Keratinocyte (primary cell): Measurements from ENCODE around the gene PTPRU. TPM values are rescaled to one million over a fixed set of nuclear protein-coding genes. Genes with fewer than 3 reads are reported as not detected.
A peak's percentile ranks its signal among the peaks of the same experiment; 100 is the strongest.

Source experiments
- DNase-seq: peaks from one replicate; pipeline ENCODE4 v3.0.0-alpha.2; 2011; ENCODE audit warnings: low read depth, missing footprints, low spot score
- FAIRE-seq: peaks from 2 replicates; lab custom pipeline; 2011; peaks lifted over from hg19 to GRCh38; lab: Jason Lieb, UNC
- H2AFZ ChIP-seq: 2 replicates; pipeline ENCODE4 v1.6.0; 2012; ENCODE audit warnings: low read length, control low read depth, inconsistent platforms; ENCODE audit not compliant: control insufficient read depth
- H3K27ac ChIP-seq: 2 replicates; pipeline ENCODE4 v1.5.1; 2011; ENCODE audit warnings: low read length; ENCODE audit not compliant: control insufficient read depth, insufficient read depth
- H3K27me3 ChIP-seq: 3 replicates; pipeline ENCODE4 v1.6.0; 2011; ENCODE audit warnings: low read length; ENCODE audit not compliant: control insufficient read depth, insufficient read depth; ENCODE audit errors: extremely low read depth
- H3K36me3 ChIP-seq, 2 experiments: 2 replicates in 1 of 2; 3 replicates in 1 of 2; pipeline ENCODE4 v1.5.1; 2011; ENCODE audit warnings: low read length in 2 of 2, mild to moderate bottlenecking in 1 of 2; ENCODE audit not compliant: control insufficient read depth in 2 of 2, insufficient read depth in 2 of 2; ENCODE audit errors: extremely low read depth in 1 of 2
- H3K4me1 ChIP-seq: 3 replicates; pipeline ENCODE4 v1.5.1; 2011; ENCODE audit warnings: low read length; ENCODE audit not compliant: control insufficient read depth, insufficient read depth; ENCODE audit errors: extremely low read depth
- H3K4me2 ChIP-seq: 3 replicates; pipeline ENCODE4 v1.6.0; 2011; ENCODE audit warnings: low read depth, low read length; ENCODE audit not compliant: control insufficient read depth, insufficient read depth; ENCODE audit errors: extremely low read depth
- H3K4me3 ChIP-seq, 3 experiments: fragments of 200-600 bp in 1 of 3; sonication (generic) in 1 of 3; 2 replicates in 2 of 3; 3 replicates in 1 of 3; pipeline ENCODE4 v1.5.1; 2011 to 2016; ENCODE audit warnings: low read length in 3 of 3, mild to moderate bottlenecking in 3 of 3, control low read depth in 2 of 3, inconsistent platforms in 1 of 3, low read depth in 1 of 3, mixed read lengths in 1 of 3, mixed run types in 1 of 3, moderate library complexity in 1 of 3; ENCODE audit not compliant: control insufficient read depth in 2 of 3, insufficient read depth in 2 of 3; ENCODE audit errors: extremely low read depth in 1 of 3
- H3K79me2 ChIP-seq: 2 replicates; pipeline ENCODE4 v1.6.0; 2012; ENCODE audit warnings: low read length; ENCODE audit not compliant: control insufficient read depth, insufficient read depth
- H3K9ac ChIP-seq: 3 replicates; pipeline ENCODE4 v1.6.0; 2011; ENCODE audit warnings: low read length; ENCODE audit not compliant: control insufficient read depth, insufficient read depth; ENCODE audit errors: extremely low read depth
- H3K9me1 ChIP-seq: 3 replicates; pipeline ENCODE4 v1.6.0; 2011; ENCODE audit warnings: low read length; ENCODE audit not compliant: control insufficient read depth, insufficient read depth; ENCODE audit errors: extremely low read depth
- H3K9me3 ChIP-seq: 2 replicates; pipeline ENCODE4 v1.5.1; 2012; ENCODE audit warnings: low read depth, low read length; ENCODE audit not compliant: control insufficient read depth
- H4K20me1 ChIP-seq: 3 replicates; pipeline ENCODE4 v1.6.0; 2011; ENCODE audit warnings: low read length; ENCODE audit not compliant: control insufficient read depth, insufficient read depth; ENCODE audit errors: extremely low read depth
- EZH2 ChIP-seq: IDR thresholded peaks from one replicate; pipeline ENCODE4 v1.6.1; 2012; ENCODE audit warnings: inconsistent platforms, mild to moderate bottlenecking, low read length, moderate library complexity
- dilution Hi-C: fragments of 300-500 bp; cut with MboI; formaldehyde crosslinking; loops from one replicate; pipeline ENCODE4 v1.7.0; 2020; ENCODE audit warnings: low sequenced_read_pairs; ENCODE audit not compliant: extremely low pct_ligation_motif_present
- polyA plus RNA-seq, 5 experiments: library from polyadenylated mRNA; depleted of rRNA in 3 of 5; stranded (reverse) in 3 of 5; stranded (forward) in 1 of 5; unstranded in 1 of 5; fragments of >200 nt; gene quantifications; 1 replicate in 1 of 5; 2 replicates in 3 of 5; 3 replicates in 1 of 5; pipeline versions ENCODE4 v1.2.1 to v1.2.3, GENCODE V29; 2011 to 2012; ENCODE audit warnings: missing spikeins in 2 of 5, low read depth in 1 of 5, low replicate concordance in 1 of 5
- TF ChIP-seq, protein P1 (sequence below), 3 experiments: IDR thresholded peaks in 1 of 3; conservative IDR thresholded peaks in 1 of 3; optimal IDR thresholded peaks in 1 of 3; 2 replicates in 2 of 3; 3 replicates in 1 of 3; pipeline versions ENCODE3 to v1.5.1; 2011; ENCODE audit warnings: low read length in 3 of 3, mild to moderate bottlenecking in 3 of 3, moderate library complexity in 2 of 3, control low read depth in 1 of 3, inconsistent platforms in 1 of 3; ENCODE audit not compliant: insufficient read depth in 2 of 3; ENCODE audit errors: extremely low read depth in 1 of 3

PTPRU gene
- polyA plus RNA-seq, 1 donor (not counting 4 experiments of a cell fraction or from before 2014, with no cell fraction given), result 4.3 TPM

DNA sequence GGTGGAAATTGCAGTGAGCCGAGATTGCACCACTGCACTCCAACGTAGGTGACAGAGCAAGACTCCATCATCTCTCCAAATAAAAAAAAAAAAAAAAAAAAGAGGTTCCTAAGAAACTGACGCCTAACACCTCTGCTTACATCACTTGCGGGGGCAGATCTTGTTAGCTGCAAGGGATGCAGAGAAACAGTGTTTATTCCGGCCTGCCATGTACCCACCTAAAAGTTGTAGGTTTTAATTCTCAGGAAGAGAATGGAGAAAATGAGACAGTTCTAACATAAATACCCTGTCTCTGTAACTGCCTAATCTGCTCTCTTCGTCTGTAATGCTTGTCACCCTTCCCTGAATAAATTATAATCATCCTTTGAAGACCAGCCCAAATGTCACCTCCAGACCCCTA is 45.6 kb upstream of the PTPRU start:
- H4K20me1 ChIP-seq, result no peaks in the 10 kb centered on the region
- H3K4me2 ChIP-seq, result peak overlapping the region; percentile 67
- H3K27me3 ChIP-seq, result no peaks in the 10 kb centered on the region
- peak overlapping the region; percentile 56 for H3K27ac ChIP-seq
- H2AFZ ChIP-seq, result peak overlapping the region; percentile 40
- no peak overlapping the region for H3K4me3 ChIP-seq
- no peaks in the 10 kb centered on the region for H3K9me3 ChIP-seq
- TF ChIP-seq EZH2, result no peak
- H3K79me2 ChIP-seq, result no peaks in the 10 kb centered on the region
- FAIRE-seq (no peak), DNase-seq (no peak)
- peak overlapping the region; percentile 41 for H3K9ac ChIP-seq
- dilution Hi-C loops, result no loop called here
- peaks cover 11% of the 10 kb centered on the region for H3K4me1 ChIP-seq
- no peaks in the 10 kb centered on the region for H3K9me1 ChIP-seq
- peaks cover under 1 to 11% of the 10 kb centered on the region in 2 experiments for H3K36me3 ChIP-seq

DNA sequence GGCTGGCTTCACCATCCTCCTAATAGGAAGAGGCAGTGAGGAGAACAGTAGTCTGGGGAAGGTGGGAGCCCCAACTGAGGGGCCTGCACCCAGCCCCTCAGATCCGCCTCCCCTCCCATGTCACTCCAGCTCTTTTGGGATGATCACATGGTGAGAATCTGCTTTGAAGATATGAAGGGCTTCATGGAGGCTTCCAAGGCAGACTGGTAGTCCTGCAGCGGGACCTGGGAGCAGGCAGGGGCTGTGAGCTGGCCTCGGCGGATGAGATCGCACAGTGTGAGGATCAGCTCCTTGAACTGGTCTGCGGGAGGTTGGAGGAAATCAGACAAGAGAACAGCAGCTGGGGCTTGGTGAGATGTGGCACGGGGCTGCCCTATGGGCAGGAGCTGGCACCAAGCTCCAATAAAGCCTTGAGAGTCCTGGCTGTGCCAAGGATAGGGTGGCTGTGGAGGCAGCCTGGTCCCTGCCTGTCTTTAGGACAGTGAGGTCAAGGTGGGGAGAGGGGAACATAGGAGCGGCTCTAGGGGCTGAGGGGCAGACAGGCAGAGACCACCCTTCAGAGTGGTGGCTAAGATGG is 42.4 kb upstream of the PTPRU start:
- H4K20me1 ChIP-seq, result no peaks in the 10 kb centered on the region
- H3K9me1 ChIP-seq, result no peaks in the 10 kb centered on the region
- H3K9me3 ChIP-seq, result no peaks in the 10 kb centered on the region
- no peak overlapping the region for H2AFZ ChIP-seq
- H3K36me3 ChIP-seq, result peaks cover 11% of the 10 kb centered on the region in 2 experiments
- H3K27ac ChIP-seq, result no peak overlapping the region
- no peaks in the 10 kb centered on the region for H3K79me2 ChIP-seq
- dilution Hi-C loops, result no loop called here
- no peak for TF ChIP-seq EZH2
- TF ChIP-seq, protein P1, sequence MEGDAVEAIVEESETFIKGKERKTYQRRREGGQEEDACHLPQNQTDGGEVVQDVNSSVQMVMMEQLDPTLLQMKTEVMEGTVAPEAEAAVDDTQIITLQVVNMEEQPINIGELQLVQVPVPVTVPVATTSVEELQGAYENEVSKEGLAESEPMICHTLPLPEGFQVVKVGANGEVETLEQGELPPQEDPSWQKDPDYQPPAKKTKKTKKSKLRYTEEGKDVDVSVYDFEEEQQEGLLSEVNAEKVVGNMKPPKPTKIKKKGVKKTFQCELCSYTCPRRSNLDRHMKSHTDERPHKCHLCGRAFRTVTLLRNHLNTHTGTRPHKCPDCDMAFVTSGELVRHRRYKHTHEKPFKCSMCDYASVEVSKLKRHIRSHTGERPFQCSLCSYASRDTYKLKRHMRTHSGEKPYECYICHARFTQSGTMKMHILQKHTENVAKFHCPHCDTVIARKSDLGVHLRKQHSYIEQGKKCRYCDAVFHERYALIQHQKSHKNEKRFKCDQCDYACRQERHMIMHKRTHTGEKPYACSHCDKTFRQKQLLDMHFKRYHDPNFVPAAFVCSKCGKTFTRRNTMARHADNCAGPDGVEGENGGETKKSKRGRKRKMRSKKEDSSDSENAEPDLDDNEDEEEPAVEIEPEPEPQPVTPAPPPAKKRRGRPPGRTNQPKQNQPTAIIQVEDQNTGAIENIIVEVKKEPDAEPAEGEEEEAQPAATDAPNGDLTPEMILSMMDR (optimal IDR thresholded peaks at IDR 0.05 in 1 of 3, IDR thresholded peaks at IDR 0.05 in 1 of 3, conservative IDR thresholded peaks at IDR 0.05 in 1 of 3; ENCODE audit: extremely low read depth in 1 of 3, insufficient read depth in 2 of 3, low read length in 3 of 3), result no peak
- H3K4me1 ChIP-seq, result peaks cover 15% of the 10 kb centered on the region
- DNase-seq (no peak), FAIRE-seq (no peak)
- H3K9ac ChIP-seq, result no peak overlapping the region
- H3K27me3 ChIP-seq, result no peaks in the 10 kb centered on the region
- H3K4me3 ChIP-seq, result no peak overlapping the region
- no peak overlapping the region for H3K4me2 ChIP-seq

DNA sequence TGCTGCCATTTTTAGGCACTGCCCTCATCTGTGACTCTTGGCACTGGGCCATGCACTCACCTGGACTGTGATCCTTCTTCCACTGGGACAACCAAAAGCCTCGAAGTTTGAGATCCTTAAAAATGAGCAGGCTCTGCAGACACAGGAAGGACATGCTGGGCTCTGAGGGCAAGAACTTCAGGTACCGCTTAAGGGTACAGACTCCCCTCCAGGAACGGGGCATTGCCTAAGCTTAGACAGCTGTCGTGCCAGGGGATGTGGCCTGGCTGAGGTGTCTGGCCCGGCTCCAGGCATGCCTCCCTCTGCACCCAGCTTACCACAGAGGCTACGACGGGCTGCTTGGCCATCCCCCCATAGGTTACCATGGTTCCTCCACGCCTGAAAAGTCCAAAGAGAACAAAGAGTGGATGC is 40.4 kb upstream of the PTPRU start:
- no peaks in the 10 kb centered on the region for H3K79me2 ChIP-seq
- no peak overlapping the region for H3K27ac ChIP-seq
- no peaks in the 10 kb centered on the region for H3K27me3 ChIP-seq
- no peaks in the 10 kb centered on the region for H3K9me1 ChIP-seq
- peaks cover 18 to 20% of the 10 kb centered on the region in 2 experiments for H3K36me3 ChIP-seq
- no peaks in the 10 kb centered on the region for H4K20me1 ChIP-seq
- no peak overlapping the region for H3K4me2 ChIP-seq
- no peaks in the 10 kb centered on the region for H3K9me3 ChIP-seq
- FAIRE-seq (no peak), DNase-seq (no peak)
- no peak overlapping the region for H2AFZ ChIP-seq
- TF ChIP-seq, protein P1 (optimal IDR thresholded peaks at IDR 0.05 in 1 of 3, IDR thresholded peaks at IDR 0.05 in 1 of 3, conservative IDR thresholded peaks at IDR 0.05 in 1 of 3; ENCODE audit: extremely low read depth in 1 of 3, insufficient read depth in 2 of 3, low read length in 3 of 3), result no peak
- TF ChIP-seq EZH2, result no peak
- dilution Hi-C loops, result no loop called here
- H3K4me3 ChIP-seq, result no peak overlapping the region
- peaks cover 12% of the 10 kb centered on the region for H3K4me1 ChIP-seq
- no peak overlapping the region for H3K9ac ChIP-seq
